Measurements from ENCODE around the gene TAS2R1.

DNA sequence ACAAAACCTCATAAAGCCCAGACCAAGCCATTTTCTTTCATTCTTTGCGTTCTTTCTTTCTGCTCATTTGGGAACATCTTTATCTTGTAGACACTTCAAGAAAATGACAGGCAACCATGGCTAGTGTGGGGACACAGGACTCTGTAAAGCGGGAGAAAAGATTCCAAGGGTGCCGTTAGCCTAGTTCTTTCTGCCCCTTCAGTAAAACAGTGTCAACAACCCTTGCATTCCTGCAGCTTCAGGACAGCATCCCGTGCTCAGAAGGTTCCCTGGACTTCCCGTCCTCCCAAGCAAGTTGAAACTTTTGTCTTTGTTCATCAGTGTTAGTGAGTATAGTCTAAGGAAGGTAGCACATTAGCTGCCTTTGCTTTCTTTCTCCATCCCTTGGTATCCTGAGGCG lies 41.9 kb downstream of the TAS2R1 start:
- TF ChIP-seq POLR2A (IDR thresholded peaks at IDR 0.05) (no peak), POLR2AphosphoS5 (IDR thresholded peaks at IDR 0.05) (no peak)
- TF ChIP-seq, protein P1, sequence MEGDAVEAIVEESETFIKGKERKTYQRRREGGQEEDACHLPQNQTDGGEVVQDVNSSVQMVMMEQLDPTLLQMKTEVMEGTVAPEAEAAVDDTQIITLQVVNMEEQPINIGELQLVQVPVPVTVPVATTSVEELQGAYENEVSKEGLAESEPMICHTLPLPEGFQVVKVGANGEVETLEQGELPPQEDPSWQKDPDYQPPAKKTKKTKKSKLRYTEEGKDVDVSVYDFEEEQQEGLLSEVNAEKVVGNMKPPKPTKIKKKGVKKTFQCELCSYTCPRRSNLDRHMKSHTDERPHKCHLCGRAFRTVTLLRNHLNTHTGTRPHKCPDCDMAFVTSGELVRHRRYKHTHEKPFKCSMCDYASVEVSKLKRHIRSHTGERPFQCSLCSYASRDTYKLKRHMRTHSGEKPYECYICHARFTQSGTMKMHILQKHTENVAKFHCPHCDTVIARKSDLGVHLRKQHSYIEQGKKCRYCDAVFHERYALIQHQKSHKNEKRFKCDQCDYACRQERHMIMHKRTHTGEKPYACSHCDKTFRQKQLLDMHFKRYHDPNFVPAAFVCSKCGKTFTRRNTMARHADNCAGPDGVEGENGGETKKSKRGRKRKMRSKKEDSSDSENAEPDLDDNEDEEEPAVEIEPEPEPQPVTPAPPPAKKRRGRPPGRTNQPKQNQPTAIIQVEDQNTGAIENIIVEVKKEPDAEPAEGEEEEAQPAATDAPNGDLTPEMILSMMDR (IDR thresholded peaks at IDR 0.05), result no peak
